ENCODE measurements around the gene LONRF2. TPM values are rescaled to one million over a fixed set of nuclear protein-coding genes. Genes with fewer than 3 reads are reported as not detected.

The LONRF2 gene
- total RNA-seq, 2 experiments from 2014 or later = 0.06 to 0.08 TPM

- Mint-ChIP-seq H3K9me3 (no peaks in the 10 kb centered on the region), H3K27ac (no peak overlapping the region), H3K4me1 (ENCODE audit: low read depth) (no peaks in the 10 kb centered on the region), H3K4me3 (no peak overlapping the region), H3K36me3 (ENCODE audit: low read depth) (no peaks in the 10 kb centered on the region), H3K27me3 (peaks cover 3% of the 10 kb centered on the region)
- ChIA-PET POLR2A (no interaction called here), CTCF (no interaction called here)
- Histone ChIP-seq H3K27me3 (ENCODE audit: control insufficient read depth in 1 of 2, insufficient read depth in 2 of 2, low read length in 2 of 2) (peaks cover 0 to 4% of the 10 kb centered on the region in 2 experiments), H3K9me3 (ENCODE audit: control insufficient read depth in 1 of 2, insufficient read depth in 1 of 2, low read length in 2 of 2) (no peaks in the 10 kb centered on the region), H3K27ac (ENCODE audit: low read depth in 1 of 2, low read length in 2 of 2) (no peak overlapping the region), H3K4me1 (ENCODE audit: insufficient read depth, low read length) (no peaks in the 10 kb centered on the region), H3K36me3 (ENCODE audit: insufficient read depth, low read length) (no peaks in the 10 kb centered on the region), H3K4me3 (ENCODE audit: low read length) (no peak overlapping the region)
- ATAC-seq (ENCODE audit: poor library complexity) (no peak), DNase-seq (no peak)
- intact Hi-C loops (cut with DNase I, micrococcal nuclease) = no loop called here
- no peak for TF ChIP-seq CTCF (IDR thresholded peaks at IDR 0.05)
Measured at GRCh38 chr2:100274566-100275199, 47.6 kb downstream of the LONRF2 start.

GRCh38 chr2:100274076-100274475, 48.2 kb downstream of the LONRF2 start:
- no peak overlapping the region for H3K27ac Mint-ChIP-seq
- H3K36me3 Mint-ChIP-seq (ENCODE audit: low read depth) = no peaks in the 10 kb centered on the region
- CTCF ChIA-PET = no interaction called here

GRCh38 chr2:100273387-100273786, 48.9 kb downstream of the LONRF2 start:
- Mint-ChIP-seq H3K27me3 (no peaks in the 10 kb centered on the region), H3K27ac (no peak overlapping the region), H3K36me3 (ENCODE audit: low read depth) (no peaks in the 10 kb centered on the region), H3K4me3 (no peak overlapping the region), H3K9me3 (no peaks in the 10 kb centered on the region), H3K4me1 (ENCODE audit: low read depth) (no peaks in the 10 kb centered on the region)
- CTCF ChIA-PET = no interaction called here
- ATAC-seq (ENCODE audit: poor library complexity) (no peak), DNase-seq (no peak)
- Histone ChIP-seq H3K27ac (ENCODE audit: low read depth in 1 of 2, low read length in 2 of 2) (no peak overlapping the region), H3K9me3 (ENCODE audit: control insufficient read depth in 1 of 2, insufficient read depth in 1 of 2, low read length in 2 of 2) (no peaks in the 10 kb centered on the region), H3K36me3 (ENCODE audit: insufficient read depth, low read length) (no peaks in the 10 kb centered on the region), H3K4me3 (ENCODE audit: low read length) (no peak overlapping the region), H3K4me1 (ENCODE audit: insufficient read depth, low read length) (no peaks in the 10 kb centered on the region), H3K27me3 (ENCODE audit: control insufficient read depth in 1 of 2, insufficient read depth in 2 of 2, low read length in 2 of 2) (no peaks in the 10 kb centered on the region)
- intact Hi-C loops (cut with DNase I, micrococcal nuclease) = no loop called here
- no peak for TF ChIP-seq CTCF (IDR thresholded peaks at IDR 0.05)
- POLR2A ChIA-PET = no interaction called here

More at GRCh38 chr2:100274076-100274475, 48.2 kb downstream of the LONRF2 start:
- H3K9me3 Mint-ChIP-seq = no peaks in the 10 kb centered on the region
- DNase-seq (no peak), ATAC-seq (ENCODE audit: poor library complexity) (no peak)
- no peak overlapping the region for H3K27ac ChIP-seq (ENCODE audit: low read depth in 1 of 2, low read length in 2 of 2)
- no peaks in the 10 kb centered on the region for H3K4me1 Mint-ChIP-seq (ENCODE audit: low read depth)
- no peak overlapping the region for H3K4me3 Mint-ChIP-seq
- TF ChIP-seq CTCF (IDR thresholded peaks at IDR 0.05) = no peak
- H3K27me3 Mint-ChIP-seq = no peaks in the 10 kb centered on the region
- H3K4me3 ChIP-seq (ENCODE audit: low read length) = no peak overlapping the region
- intact Hi-C loops (cut with DNase I, micrococcal nuclease) = no loop called here
- H3K9me3 ChIP-seq (ENCODE audit: control insufficient read depth in 1 of 2, insufficient read depth in 1 of 2, low read length in 2 of 2) = no peaks in the 10 kb centered on the region
- no peaks in the 10 kb centered on the region for H3K36me3 ChIP-seq (ENCODE audit: insufficient read depth, low read length)
- POLR2A ChIA-PET = no interaction called here
- peaks cover 0 to under 1% of the 10 kb centered on the region in 2 experiments for H3K27me3 ChIP-seq (ENCODE audit: control insufficient read depth in 1 of 2, insufficient read depth in 2 of 2, low read length in 2 of 2)
- no peaks in the 10 kb centered on the region for H3K4me1 ChIP-seq (ENCODE audit: insufficient read depth, low read length)

Data from CD4-positive, alpha-beta T cell (primary cell).